NOMO-1 treated with dmso at 0.1 percent for 144 hours (cell line): ENCODE measurements around the gene CGRRF1.

Experiments used
- DNase-seq: peaks from one replicate; lab custom pipeline; 2025; ENCODE audit not compliant: unreplicated experiment; lab: John Stamatoyannopoulos, UW

CGRRF1 gene

DNA sequence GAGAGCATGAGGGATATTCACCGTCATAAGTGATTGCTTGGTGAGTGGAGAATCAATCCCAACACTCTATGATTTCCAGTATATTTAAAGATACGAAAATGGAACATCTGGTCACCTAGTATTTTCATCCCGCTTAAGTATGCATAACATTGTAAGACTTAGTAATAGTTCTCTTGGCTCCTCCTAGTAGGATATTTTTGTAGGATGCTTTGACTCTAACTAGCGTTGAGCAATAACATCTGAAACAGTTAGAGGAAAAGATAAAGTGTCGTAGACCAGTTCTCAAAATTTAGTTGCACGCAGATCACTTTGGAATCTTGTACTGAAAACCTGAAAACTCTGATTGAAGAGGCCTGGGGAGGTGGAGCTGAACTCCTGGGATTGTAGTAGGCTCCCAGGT, 64.8 kb downstream of the CGRRF1 start:
- DNase-seq = no peak

DNA sequence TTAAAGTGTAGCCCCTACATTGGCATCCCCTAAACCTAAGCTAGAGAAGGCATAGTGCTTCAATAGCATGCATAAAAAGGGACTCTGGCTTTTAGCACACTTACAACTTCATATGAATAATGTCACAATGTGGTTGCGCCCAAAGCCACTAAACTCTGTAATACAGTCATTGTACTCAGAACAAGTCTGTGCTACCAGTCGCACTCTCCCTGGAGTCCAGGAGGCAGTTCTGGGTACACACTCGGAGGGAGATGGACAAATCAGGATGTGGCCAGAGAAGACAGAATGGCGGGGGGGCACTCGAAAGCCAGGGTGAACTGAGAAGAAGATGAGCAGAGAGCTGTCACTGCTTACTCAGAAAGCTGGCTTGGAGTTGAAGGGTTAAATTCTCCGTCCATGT, 67.8 kb downstream of the CGRRF1 start:
- no peak for DNase-seq

DNA sequence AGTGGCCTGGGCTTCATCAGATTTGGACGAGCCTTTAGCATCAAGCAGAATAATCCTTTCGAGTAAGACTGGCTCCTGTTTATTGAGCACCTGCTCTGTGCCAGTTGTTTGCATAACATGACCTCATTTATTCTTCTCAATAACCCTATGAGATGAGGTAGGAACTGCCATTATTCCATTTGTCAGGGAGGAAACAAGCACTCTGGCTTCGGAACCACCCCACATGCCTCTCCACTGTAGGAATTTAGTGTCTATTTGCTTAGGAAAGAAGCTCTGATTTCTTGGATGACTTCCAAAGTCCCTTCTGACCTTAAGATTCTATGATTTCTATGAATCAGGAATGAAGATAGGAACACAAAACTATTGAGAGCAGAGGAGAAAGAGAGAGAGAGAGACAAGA, 68.3 kb downstream of the CGRRF1 start:
- DNase-seq = no peak

GRCh38 chr14:54579621-54580020, 69.9 kb downstream of the CGRRF1 start:
- no peak for DNase-seq

DNA sequence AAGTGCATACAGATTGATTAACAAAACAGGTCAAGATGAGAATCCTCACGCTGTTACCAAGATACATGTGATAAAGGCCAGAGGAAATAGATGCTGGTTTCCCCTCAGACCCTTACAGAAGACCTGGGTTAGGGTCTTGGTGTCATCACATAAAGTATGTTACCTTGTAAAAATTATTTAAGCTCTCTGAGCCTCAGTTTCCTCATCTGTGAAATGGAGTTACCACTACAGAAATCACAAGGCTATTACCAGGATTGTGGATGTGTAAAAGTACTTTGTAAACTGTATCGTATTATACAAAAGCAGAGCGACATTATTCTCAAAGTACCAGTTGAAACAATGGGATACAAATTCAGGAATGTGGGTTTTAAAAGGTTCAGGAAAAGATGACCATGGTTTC, 71.2 kb downstream of the CGRRF1 start:
- DNase-seq = no peak

DNA sequence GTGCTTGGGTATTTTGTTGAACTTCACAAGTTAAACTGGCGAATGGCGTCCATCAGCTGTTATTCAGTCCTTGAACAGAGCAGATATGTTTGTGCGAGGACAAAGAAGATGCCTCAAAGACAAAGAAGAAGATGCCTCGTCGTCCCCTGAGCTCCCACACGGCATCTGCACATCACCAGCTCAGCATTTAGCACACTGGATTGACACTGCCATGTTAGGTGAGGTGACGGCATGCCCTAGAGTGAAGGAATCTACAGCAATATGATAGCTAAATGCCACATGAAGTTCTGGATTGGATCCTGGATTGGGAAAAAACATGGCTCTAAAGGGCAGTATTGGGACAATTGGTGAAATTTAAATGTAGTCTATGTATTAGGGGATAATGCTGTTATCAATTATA, 72.6 kb downstream of the CGRRF1 start:
- DNase-seq = no peak

- no peak for DNase-seq
These were observed 74.4 kb downstream of the CGRRF1 start for GRCh38 chr14:54584097-54584496.

DNA sequence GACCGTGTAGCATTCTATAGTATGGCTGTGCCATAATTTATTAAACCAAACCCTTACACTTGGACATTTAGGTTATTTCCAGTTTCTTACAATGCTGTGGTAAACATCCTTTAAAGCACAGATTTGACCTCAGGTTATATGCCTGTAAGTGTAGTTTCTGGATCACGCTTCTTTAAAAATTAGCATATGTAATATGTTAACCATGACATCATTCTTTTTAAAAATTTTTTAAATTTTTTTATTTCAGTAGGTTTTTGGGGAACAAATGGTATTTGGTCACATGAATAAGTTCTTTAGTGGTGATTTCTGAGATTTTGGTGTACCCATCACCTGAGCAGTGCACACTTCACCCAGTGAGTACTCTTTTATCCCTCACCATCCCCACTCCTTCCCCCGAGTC, 75.5 kb downstream of the CGRRF1 start:
- DNase-seq = no peak
